ENCODE data around the gene NONO.

GRCh38 chrX:71283403-71284143, at the start of gene NONO:
- TF ChIP-seq CTCF (optimal IDR thresholded peaks at IDR 0.05 in 1 of 3, IDR thresholded peaks at IDR 0.05 in 1 of 3, conservative IDR thresholded peaks at IDR 0.05 in 1 of 3; ENCODE audit: extremely low read depth in 1 of 3, insufficient read depth in 2 of 3, low read length in 3 of 3) = peak in 2 of 3 experiments; percentile 2 to 12
- TF ChIP-seq EZH2 (IDR thresholded peaks at IDR 0.05; ENCODE audit: low read length) = no peak

Data from keratinocyte (primary cell).